CD4-positive, alpha-beta T cell (primary cell): ENCODE data around the gene NUP37. TPM values are rescaled to one million over a fixed set of nuclear protein-coding genes. Genes with fewer than 3 reads are reported as not detected.

Source experiments
- ATAC-seq: fragments of 200-7000 bp; cut with Tn5 transposase; one replicate; pipeline ENCODE4 v1.10.0; 2022; ENCODE audit warnings: mild to moderate bottlenecking; ENCODE audit not compliant: poor library complexity
- CTCF ChIA-PET: fragments of 350-600 bp; sonication (Branson Sonifier 250); formaldehyde crosslinking; loops from one replicate; lab custom pipeline; 2021; ENCODE audit warnings: antibody characterized with exemption, inconsistent platforms; lab: Charles Lee
- POLR2A ChIA-PET: fragments of 350-600 bp; sonication (Branson Sonifier 250); formaldehyde crosslinking; loops from one replicate; lab custom pipeline; 2021; ENCODE audit warnings: antibody characterized with exemption, inconsistent platforms; lab: Charles Lee
- DNase-seq, 14 experiments: peaks; one replicate each; pipeline ENCODE4 v3.0.0-alpha.2; 2013 to 2020; ENCODE audit warnings: mixed read lengths in 2 of 14
- H3K27ac ChIP-seq, 2 donors: one replicate each; pipeline versions ENCODE4 v1.5.1 to v1.7.0; 2013; ENCODE audit warnings: low read length in 2 of 2, low read depth in 1 of 2, mild to moderate bottlenecking in 1 of 2
- H3K27me3 ChIP-seq, 2 experiments: 1 replicate in 1 of 2; 2 replicates in 1 of 2; pipeline versions ENCODE4 v1.6.1 to v1.7.0; 2013; ENCODE audit warnings: low read length in 2 of 2, control low read depth in 1 of 2, mild to moderate bottlenecking in 1 of 2, moderate library complexity in 1 of 2; ENCODE audit not compliant: insufficient read depth in 2 of 2, control insufficient read depth in 1 of 2
- H3K36me3 ChIP-seq: one replicate; pipeline ENCODE4 v1.6.1; 2013; ENCODE audit warnings: low read length, control low read depth; ENCODE audit not compliant: insufficient read depth
- H3K4me1 ChIP-seq: one replicate; pipeline ENCODE4 v1.6.1; 2013; ENCODE audit warnings: low read length, control low read depth; ENCODE audit not compliant: insufficient read depth
- H3K4me3 ChIP-seq: one replicate; pipeline ENCODE4 v1.5.1; 2013; ENCODE audit warnings: mild to moderate bottlenecking, low read length, moderate library complexity
- H3K9me3 ChIP-seq, 2 experiments: 1 replicate in 1 of 2; 2 replicates in 1 of 2; pipeline versions ENCODE4 v1.6.1 to v1.7.0; 2013; ENCODE audit warnings: low read length in 2 of 2, mild to moderate bottlenecking in 2 of 2, control low read depth in 1 of 2, moderate library complexity in 1 of 2; ENCODE audit not compliant: control insufficient read depth in 1 of 2, insufficient read depth in 1 of 2
- H3K27ac Mint-ChIP-seq: one replicate; pipeline ENCODE4 v1.8.0; 2020; ENCODE audit warnings: mixed read lengths
- H3K27me3 Mint-ChIP-seq: one replicate; pipeline ENCODE4 v1.8.0; 2021; ENCODE audit warnings: mixed read lengths
- H3K36me3 Mint-ChIP-seq: one replicate; pipeline ENCODE4 v1.8.0; 2021; ENCODE audit warnings: low read depth, mixed read lengths
- H3K4me1 Mint-ChIP-seq: one replicate; pipeline ENCODE4 v1.8.0; 2021; ENCODE audit warnings: low read depth, mixed read lengths
- H3K4me3 Mint-ChIP-seq: one replicate; pipeline ENCODE4 v1.8.0; 2020; ENCODE audit warnings: mild to moderate bottlenecking, mixed read lengths
- H3K9me3 Mint-ChIP-seq: one replicate; pipeline ENCODE4 v1.8.0; 2020; ENCODE audit warnings: mixed read lengths
- intact Hi-C, 2 experiments: fragments of 100-400 bp; cut with DNase I in 1 of 2; cut with micrococcal nuclease in 1 of 2; formaldehyde crosslinking; loops; one replicate each; pipeline versions ENCODE4 v1.15.1 to v1.9.0; 2023 to 2025; cut with DNase I, micrococcal nuclease
- total RNA-seq, 174 experiments: library from RNA in 2 of 174; stranded (reverse) in 2 of 174; gene quantifications; one replicate each; pipeline ENCODE4 v1.2.3 and lab custom pipeline; 2021 to 2026
- TF ChIP-seq, protein P1 (sequence below): fragments of 200-600 bp; IDR thresholded peaks from one replicate; pipeline ENCODE4 v1.8.0; 2022; ENCODE audit warnings: antibody characterized with exemption, mild to moderate bottlenecking

The NUP37 gene
- total RNA-seq, 2 experiments from 2014 or later, result 9.4 to 9.6 TPM

DNA sequence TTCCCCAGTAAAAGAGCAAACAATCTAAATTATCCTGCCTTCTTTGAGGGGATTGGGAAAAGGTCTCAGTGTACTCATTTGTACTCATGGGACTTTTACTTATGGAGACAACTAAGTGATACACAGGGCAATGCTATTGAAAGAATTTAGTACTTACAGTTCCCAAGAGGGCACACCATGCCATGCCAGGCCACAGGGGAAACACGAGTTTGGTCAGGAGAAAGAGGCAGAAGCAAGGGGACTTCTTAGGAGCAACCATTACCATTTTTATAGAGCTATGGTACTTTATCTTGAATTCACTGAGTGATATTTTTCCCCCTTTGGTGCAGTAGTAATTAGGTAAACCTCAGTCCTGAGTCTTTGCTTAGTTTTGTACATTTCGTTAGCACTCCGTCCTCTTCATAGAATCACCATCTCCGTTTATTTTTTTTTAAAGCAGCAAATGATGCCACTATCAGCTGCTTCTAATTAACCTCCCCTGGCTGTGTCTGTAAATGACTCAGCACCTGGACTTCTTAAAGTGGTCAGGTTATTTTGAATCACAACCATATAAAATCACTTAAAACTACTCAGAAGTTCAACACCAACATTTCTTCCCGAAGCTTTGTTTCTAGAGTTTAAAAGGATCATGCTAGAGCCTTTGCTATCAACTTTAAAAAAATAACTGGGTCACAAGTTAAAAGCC lies 52.2 kb downstream of the NUP37 start:
- no peaks in the 10 kb centered on the region for H3K27me3 ChIP-seq
- H3K36me3 ChIP-seq, result no peaks in the 10 kb centered on the region
- DNase-seq (no peak), ATAC-seq (no peak)
- H3K36me3 Mint-ChIP-seq, result peaks cover under 1% of the 10 kb centered on the region
- H3K4me3 ChIP-seq, result no peak overlapping the region
- no peak overlapping the region for H3K27ac Mint-ChIP-seq
- ChIA-PET POLR2A (no interaction called here), CTCF (no interaction called here)
- no peaks in the 10 kb centered on the region for H3K27me3 Mint-ChIP-seq
- TF ChIP-seq, protein P1, sequence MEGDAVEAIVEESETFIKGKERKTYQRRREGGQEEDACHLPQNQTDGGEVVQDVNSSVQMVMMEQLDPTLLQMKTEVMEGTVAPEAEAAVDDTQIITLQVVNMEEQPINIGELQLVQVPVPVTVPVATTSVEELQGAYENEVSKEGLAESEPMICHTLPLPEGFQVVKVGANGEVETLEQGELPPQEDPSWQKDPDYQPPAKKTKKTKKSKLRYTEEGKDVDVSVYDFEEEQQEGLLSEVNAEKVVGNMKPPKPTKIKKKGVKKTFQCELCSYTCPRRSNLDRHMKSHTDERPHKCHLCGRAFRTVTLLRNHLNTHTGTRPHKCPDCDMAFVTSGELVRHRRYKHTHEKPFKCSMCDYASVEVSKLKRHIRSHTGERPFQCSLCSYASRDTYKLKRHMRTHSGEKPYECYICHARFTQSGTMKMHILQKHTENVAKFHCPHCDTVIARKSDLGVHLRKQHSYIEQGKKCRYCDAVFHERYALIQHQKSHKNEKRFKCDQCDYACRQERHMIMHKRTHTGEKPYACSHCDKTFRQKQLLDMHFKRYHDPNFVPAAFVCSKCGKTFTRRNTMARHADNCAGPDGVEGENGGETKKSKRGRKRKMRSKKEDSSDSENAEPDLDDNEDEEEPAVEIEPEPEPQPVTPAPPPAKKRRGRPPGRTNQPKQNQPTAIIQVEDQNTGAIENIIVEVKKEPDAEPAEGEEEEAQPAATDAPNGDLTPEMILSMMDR, result no peak
- no peaks in the 10 kb centered on the region for H3K9me3 Mint-ChIP-seq
- H3K4me1 Mint-ChIP-seq, result no peaks in the 10 kb centered on the region
- H3K4me3 Mint-ChIP-seq, result no peak overlapping the region
- no peaks in the 10 kb centered on the region for H3K4me1 ChIP-seq
- intact Hi-C loops, result loop anchor here in 1 of 2 experiments (10.0 kb wide), 4 partner anchors 193 to 1873 kb away; partner anchors contain the start of genes DRAM1 and NT5DC3
- H3K27ac ChIP-seq, result no peak overlapping the region
- no peaks in the 10 kb centered on the region for H3K9me3 ChIP-seq

DNA sequence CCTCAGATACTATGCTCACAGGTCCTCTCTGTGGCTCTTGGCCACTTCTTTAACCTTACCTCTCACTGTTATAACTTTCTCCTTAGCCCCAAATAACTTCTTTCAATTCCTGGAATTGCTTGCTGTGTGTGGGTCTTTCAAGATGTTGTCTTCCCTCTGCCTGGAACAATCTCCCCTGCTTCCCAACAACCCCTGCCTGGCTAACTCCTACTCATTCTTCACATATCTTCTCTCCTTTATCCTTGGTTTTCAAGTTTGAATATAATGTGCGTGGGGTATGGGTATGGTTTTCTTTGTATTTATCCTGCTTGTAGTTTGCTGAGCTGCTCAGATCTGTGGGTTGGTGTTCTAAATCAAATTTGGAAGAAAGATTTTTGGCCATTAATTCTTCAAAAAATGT lies 55.4 kb downstream of the NUP37 start:
- TF ChIP-seq, protein P1, result no peak
- H3K9me3 ChIP-seq, result no peaks in the 10 kb centered on the region
- Mint-ChIP-seq H3K27me3 (no peaks in the 10 kb centered on the region), H3K4me1 (peaks cover 18% of the 10 kb centered on the region), H3K27ac (no peak overlapping the region), H3K4me3 (no peak overlapping the region), H3K9me3 (no peaks in the 10 kb centered on the region), H3K36me3 (peaks cover 23% of the 10 kb centered on the region)
- no peak overlapping the region for H3K4me3 ChIP-seq
- ChIA-PET CTCF (no interaction called here), POLR2A (no interaction called here)
- intact Hi-C loops, result loop anchor here in 1 of 2 experiments (5.0 to 10.0 kb wide), 7 partner anchors 190 to 1870 kb away; partner anchors contain the start of genes ARL1, DEPDC4, DRAM1 and NT5DC3
- ATAC-seq (no peak), DNase-seq (no peak)
- H3K4me1 ChIP-seq, result peaks cover 19% of the 10 kb centered on the region
- H3K36me3 ChIP-seq, result peaks cover 3% of the 10 kb centered on the region
- H3K27ac ChIP-seq, result no peak overlapping the region
- H3K27me3 ChIP-seq, result no peaks in the 10 kb centered on the region

- peak overlapping the region; percentile 98 for H3K27ac Mint-ChIP-seq
Observed at GRCh38 chr12:102063069-102063468, 56.8 kb downstream of the NUP37 start.

More at GRCh38 chr12:102063069-102063468, 56.8 kb downstream of the NUP37 start:
- Mint-ChIP-seq H3K9me3 (no peaks in the 10 kb centered on the region), H3K27me3 (no peaks in the 10 kb centered on the region), H3K36me3 (peaks cover 35% of the 10 kb centered on the region), H3K4me3 (peak overlapping the region; percentile 60), H3K4me1 (peaks cover 28% of the 10 kb centered on the region)
- Histone ChIP-seq H3K27me3 (no peaks in the 10 kb centered on the region), H3K36me3 (peaks cover 15% of the 10 kb centered on the region), H3K4me3 (no peak overlapping the region), H3K27ac (no peak overlapping the region), H3K9me3 (no peaks in the 10 kb centered on the region), H3K4me1 (peaks cover 19% of the 10 kb centered on the region)
- ChIA-PET POLR2A (no interaction called here), CTCF (no interaction called here)
- DNase-seq (peak in 1 of 14 experiments; percentile 12), ATAC-seq (no peak)
- TF ChIP-seq, protein P1, result no peak
- intact Hi-C loops, result loop anchor here (1.0 to 10.0 kb wide), 9 partner anchors 56 to 1868 kb away; partner anchors contain the start of genes ARL1 (in 1 of the 2), DEPDC4 (in 1 of the 2), DRAM1 (in 1 of the 2) and NT5DC3 (in 1 of the 2)
